Nephron progenitor cell (in vitro differentiated cells): Measurements from ENCODE around the gene NDUFB5.
A peak's percentile ranks its signal among the peaks of the same experiment; 100 is the strongest.

Experiments used
- DNase-seq: peaks from one replicate; pipeline ENCODE4 v3.0.0; 2021
- H3K27ac Mint-ChIP-seq: 2 replicates; pipeline ENCODE4 v1.8.0; 2021; ENCODE audit warnings: mild to moderate bottlenecking, moderate library complexity, mixed read lengths
- H3K27me3 Mint-ChIP-seq: 2 replicates; pipeline ENCODE4 v1.8.0; 2021; ENCODE audit warnings: mild to moderate bottlenecking, low read depth, mixed read lengths; ENCODE audit not compliant: poor library complexity
- H3K36me3 Mint-ChIP-seq: 2 replicates; pipeline ENCODE4 v1.8.0; 2021; ENCODE audit warnings: low read depth, mixed read lengths
- H3K4me1 Mint-ChIP-seq: 2 replicates; pipeline ENCODE4 v1.8.0; 2021; ENCODE audit warnings: mixed read lengths
- H3K4me3 Mint-ChIP-seq: 2 replicates; pipeline ENCODE4 v1.8.0; 2021; ENCODE audit warnings: mild to moderate bottlenecking, moderate library complexity, mixed read lengths
- H3K9me3 Mint-ChIP-seq: 2 replicates; pipeline ENCODE4 v1.8.0; 2021; ENCODE audit warnings: mild to moderate bottlenecking, moderate library complexity, mixed read lengths
- CTCF ChIP-seq: fragments of 200-600 bp; sonication (generic); IDR thresholded peaks from 2 replicates; pipeline ENCODE4 v1.5.0; 2021; ENCODE audit warnings: antibody characterized with exemption

Gene NDUFB5

GRCh38 chr3:179673523-179673922 lies 68.9 kb downstream of the NDUFB5 start:
- Mint-ChIP-seq H3K4me1 (peaks cover 23% of the 10 kb centered on the region), H3K27me3 (no peaks in the 10 kb centered on the region), H3K27ac (peak overlapping the region; percentile 28), H3K36me3 (peaks cover 45% of the 10 kb centered on the region), H3K4me3 (no peak overlapping the region), H3K9me3 (peaks cover 5% of the 10 kb centered on the region)
- TF ChIP-seq CTCF, result no peak
- no peak for DNase-seq

GRCh38 chr3:179676081-179676480 lies 71.5 kb downstream of the NDUFB5 start:
- H3K4me3 Mint-ChIP-seq, result no peak overlapping the region
- peaks cover 31% of the 10 kb centered on the region for H3K36me3 Mint-ChIP-seq
- no peak for TF ChIP-seq CTCF
- peaks cover 28% of the 10 kb centered on the region for H3K4me1 Mint-ChIP-seq
- DNase-seq, result no peak
- H3K27ac Mint-ChIP-seq, result peak overlapping the region; percentile 58
- H3K9me3 Mint-ChIP-seq, result peaks cover 5% of the 10 kb centered on the region
- H3K27me3 Mint-ChIP-seq, result no peaks in the 10 kb centered on the region
